OCI-LY1 (cell line): ENCODE data around the gene DNAJC25.

Experiments used
- H2AFZ ChIP-seq: fragments of 200-600 bp; sonication (generic), shearing (Covaris generic); 2 replicates; pipeline ENCODE4 v1.6.0; 2014; ENCODE audit warnings: antibody characterized with exemption, mild to moderate bottlenecking, low read length
- H3F3A ChIP-seq: fragments of 200-600 bp; sonication (generic), shearing (Covaris generic); 2 replicates; pipeline ENCODE4 v1.6.0; 2014; ENCODE audit warnings: mild to moderate bottlenecking, antibody characterized with exemption, low read length, moderate library complexity; ENCODE audit not compliant: insufficient read depth
- H3K27ac ChIP-seq: fragments of 200-600 bp; sonication (generic); 2 replicates; pipeline ENCODE4 v1.5.1; 2014; ENCODE audit warnings: low read length, mixed run types, mild to moderate bottlenecking, low read depth; ENCODE audit not compliant: poor library complexity, severe bottlenecking
- H3K27me3 ChIP-seq: fragments of 200-600 bp; sonication (generic); 2 replicates; pipeline ENCODE4 v1.6.0; 2014; ENCODE audit warnings: antibody characterized with exemption, mild to moderate bottlenecking, low read length, moderate library complexity; ENCODE audit not compliant: insufficient read depth
- H3K36me3 ChIP-seq: fragments of 200-600 bp; sonication (generic); 2 replicates; pipeline ENCODE4 v1.6.1; 2014; ENCODE audit warnings: mild to moderate bottlenecking, antibody characterized with exemption, low read length, moderate library complexity, mixed read lengths; ENCODE audit not compliant: insufficient read depth
- H3K4me1 ChIP-seq: fragments of 200-600 bp; sonication (generic); 2 replicates; pipeline ENCODE4 v1.5.1; 2014; ENCODE audit warnings: mild to moderate bottlenecking, low read length, moderate library complexity; ENCODE audit not compliant: insufficient read depth, severe bottlenecking
- H3K4me2 ChIP-seq: fragments of 200-600 bp; sonication (generic), shearing (Covaris generic); 2 replicates; pipeline ENCODE4 v1.6.1; 2014; ENCODE audit warnings: low read length
- H3K4me3 ChIP-seq: fragments of 200-600 bp; sonication (generic); 2 replicates; pipeline ENCODE4 v1.5.1; 2014; ENCODE audit warnings: low read length, low read depth, mild to moderate bottlenecking, mixed read lengths; ENCODE audit not compliant: poor library complexity, severe bottlenecking
- H3K79me2 ChIP-seq: fragments of 200-600 bp; shearing (Covaris generic); 2 replicates; pipeline ENCODE4 v1.6.1; 2016; ENCODE audit warnings: mixed run types, low read length, mixed read lengths; ENCODE audit not compliant: insufficient read depth
- H3K9ac ChIP-seq: fragments of 200-600 bp; sonication (generic), shearing (Covaris generic); 2 replicates; pipeline ENCODE4 v1.6.1; 2014; ENCODE audit warnings: mild to moderate bottlenecking, low read length, mixed read lengths
- H3K9me2 ChIP-seq: fragments of 200-600 bp; sonication (generic), shearing (Covaris generic); 2 replicates; pipeline ENCODE4 v1.6.1; 2014; ENCODE audit warnings: low read depth, mild to moderate bottlenecking, low read length, mixed read lengths
- H3K9me3 ChIP-seq: fragments of 200-600 bp; shearing (Covaris generic); 2 replicates; pipeline ENCODE4 v1.6.1; 2014; ENCODE audit warnings: low read length, mixed read lengths
- H4K20me1 ChIP-seq: fragments of 200-600 bp; sonication (generic), shearing (Covaris generic); 2 replicates; pipeline ENCODE4 v1.6.0; 2016; ENCODE audit warnings: mild to moderate bottlenecking, low read length; ENCODE audit not compliant: insufficient read depth
- EZH2 ChIP-seq: fragments of 200-600 bp; sonication (generic), shearing (Covaris generic); IDR thresholded peaks from 2 replicates; pipeline ENCODE4 v1.8.0; 2017; ENCODE audit warnings: borderline replicate concordance, mixed run types, mild to moderate bottlenecking, antibody characterized with exemption, low read length, moderate library complexity, mixed read lengths
- TF ChIP-seq, protein P1 (sequence below): fragments of 200-600 bp; sonication (generic), shearing (Covaris generic); IDR thresholded peaks from 2 replicates; pipeline ENCODE4 v1.5.1; 2017; ENCODE audit warnings: mild to moderate bottlenecking, antibody characterized with exemption, low read length, moderate library complexity, mixed read lengths

DNAJC25 gene

DNA sequence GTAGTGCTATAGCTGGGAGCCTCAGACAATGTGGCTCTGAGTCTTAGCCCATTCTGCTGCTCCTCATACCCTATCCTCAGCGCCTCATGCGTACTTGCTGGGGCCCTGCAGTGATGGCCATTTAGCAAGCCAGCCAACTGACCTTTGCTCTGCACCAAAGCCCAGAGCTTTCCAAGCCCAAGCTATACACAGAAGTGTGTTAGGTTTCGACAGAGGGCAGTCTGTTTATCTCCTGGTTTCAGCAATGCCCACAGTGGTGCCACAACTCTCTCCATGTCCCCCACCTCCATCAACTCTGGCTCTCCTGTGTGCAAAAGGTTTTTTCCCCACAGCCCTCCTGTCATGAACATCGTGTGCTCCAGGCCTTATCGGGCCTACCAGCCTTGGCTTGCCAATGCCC lies 47.2 kb downstream of the DNAJC25 start:
- Histone ChIP-seq H3K4me2 (no peak overlapping the region), H3K79me2 (no peaks in the 10 kb centered on the region), H3K27ac (no peak overlapping the region), H3K9me3 (no peaks in the 10 kb centered on the region), H2AFZ (no peak overlapping the region), H3K36me3 (no peaks in the 10 kb centered on the region), H3F3A (no peaks in the 10 kb centered on the region), H4K20me1 (no peaks in the 10 kb centered on the region), H3K4me1 (no peaks in the 10 kb centered on the region), H3K9ac (no peak overlapping the region), H3K9me2 (no peaks in the 10 kb centered on the region), H3K4me3 (no peak overlapping the region), H3K27me3 (no peaks in the 10 kb centered on the region)
- TF ChIP-seq, protein P1, sequence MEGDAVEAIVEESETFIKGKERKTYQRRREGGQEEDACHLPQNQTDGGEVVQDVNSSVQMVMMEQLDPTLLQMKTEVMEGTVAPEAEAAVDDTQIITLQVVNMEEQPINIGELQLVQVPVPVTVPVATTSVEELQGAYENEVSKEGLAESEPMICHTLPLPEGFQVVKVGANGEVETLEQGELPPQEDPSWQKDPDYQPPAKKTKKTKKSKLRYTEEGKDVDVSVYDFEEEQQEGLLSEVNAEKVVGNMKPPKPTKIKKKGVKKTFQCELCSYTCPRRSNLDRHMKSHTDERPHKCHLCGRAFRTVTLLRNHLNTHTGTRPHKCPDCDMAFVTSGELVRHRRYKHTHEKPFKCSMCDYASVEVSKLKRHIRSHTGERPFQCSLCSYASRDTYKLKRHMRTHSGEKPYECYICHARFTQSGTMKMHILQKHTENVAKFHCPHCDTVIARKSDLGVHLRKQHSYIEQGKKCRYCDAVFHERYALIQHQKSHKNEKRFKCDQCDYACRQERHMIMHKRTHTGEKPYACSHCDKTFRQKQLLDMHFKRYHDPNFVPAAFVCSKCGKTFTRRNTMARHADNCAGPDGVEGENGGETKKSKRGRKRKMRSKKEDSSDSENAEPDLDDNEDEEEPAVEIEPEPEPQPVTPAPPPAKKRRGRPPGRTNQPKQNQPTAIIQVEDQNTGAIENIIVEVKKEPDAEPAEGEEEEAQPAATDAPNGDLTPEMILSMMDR: no peak
- no peak for TF ChIP-seq EZH2

DNA sequence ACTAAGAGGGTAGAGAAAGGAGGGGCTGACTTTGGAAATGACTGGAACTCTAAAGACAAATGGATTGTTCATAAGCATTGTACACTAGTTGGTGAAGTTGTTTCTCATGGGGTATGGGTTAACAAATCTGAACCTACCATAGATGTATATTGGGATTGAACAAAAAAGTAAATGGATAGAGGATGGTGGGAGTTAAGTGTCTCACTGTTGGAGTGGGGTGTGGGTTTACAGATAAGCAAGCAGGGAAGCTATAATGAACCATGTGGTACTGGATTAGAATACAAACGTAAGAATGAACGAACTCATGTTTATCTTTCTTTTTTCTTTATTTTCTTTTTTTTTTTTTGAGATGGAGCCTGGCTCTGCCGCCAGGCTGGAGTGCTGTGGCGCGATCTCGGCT lies 48.1 kb downstream of the DNAJC25 start:
- no peak overlapping the region for H3K27ac ChIP-seq
- H3K4me1 ChIP-seq: no peaks in the 10 kb centered on the region
- no peaks in the 10 kb centered on the region for H4K20me1 ChIP-seq
- H3K9me3 ChIP-seq: no peaks in the 10 kb centered on the region
- no peaks in the 10 kb centered on the region for H3K27me3 ChIP-seq
- TF ChIP-seq, protein P1: no peak
- TF ChIP-seq EZH2: no peak
- H2AFZ ChIP-seq: no peak overlapping the region
- no peaks in the 10 kb centered on the region for H3K9me2 ChIP-seq
- H3K9ac ChIP-seq: no peak overlapping the region
- no peak overlapping the region for H3K4me2 ChIP-seq
- no peaks in the 10 kb centered on the region for H3K79me2 ChIP-seq
- no peaks in the 10 kb centered on the region for H3F3A ChIP-seq
- H3K4me3 ChIP-seq: no peak overlapping the region
- no peaks in the 10 kb centered on the region for H3K36me3 ChIP-seq

DNA sequence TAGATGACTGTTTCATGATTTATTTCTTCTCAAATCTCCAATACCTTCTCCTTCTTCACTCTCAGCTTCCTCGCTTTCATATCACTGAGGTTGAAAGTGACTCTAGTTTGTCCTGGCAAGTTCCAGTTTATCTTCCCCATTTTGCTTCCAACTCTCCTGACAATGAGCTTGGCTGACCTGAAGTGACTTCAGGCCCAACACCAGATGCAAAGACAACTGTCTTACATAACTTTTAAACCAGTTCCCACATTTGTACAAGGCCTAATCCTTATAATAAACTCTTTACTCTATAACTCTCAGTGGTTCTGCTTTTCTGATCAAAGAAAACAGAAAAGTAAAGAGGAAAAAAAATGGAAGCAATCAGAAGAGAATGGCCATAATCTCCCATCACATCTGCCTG lies 52.3 kb downstream of the DNAJC25 start:
- Histone ChIP-seq H2AFZ (no peak overlapping the region), H3K36me3 (no peaks in the 10 kb centered on the region), H3K9ac (no peak overlapping the region), H3F3A (no peaks in the 10 kb centered on the region), H3K4me2 (no peak overlapping the region), H3K27ac (no peak overlapping the region), H3K9me2 (no peaks in the 10 kb centered on the region), H3K79me2 (no peaks in the 10 kb centered on the region), H3K9me3 (no peaks in the 10 kb centered on the region), H3K4me1 (no peaks in the 10 kb centered on the region), H3K4me3 (no peak overlapping the region), H3K27me3 (no peaks in the 10 kb centered on the region), H4K20me1 (no peaks in the 10 kb centered on the region)
- TF ChIP-seq, protein P1: no peak
- TF ChIP-seq EZH2: no peak
